ENCODE data around the gene SLC24A3. TPM values are rescaled to one million over a fixed set of nuclear protein-coding genes. Genes with fewer than 3 reads are reported as not detected.

SLC24A3 gene
- total RNA-seq, 1 experiment from 2014 or later = 0.14 TPM

DNA sequence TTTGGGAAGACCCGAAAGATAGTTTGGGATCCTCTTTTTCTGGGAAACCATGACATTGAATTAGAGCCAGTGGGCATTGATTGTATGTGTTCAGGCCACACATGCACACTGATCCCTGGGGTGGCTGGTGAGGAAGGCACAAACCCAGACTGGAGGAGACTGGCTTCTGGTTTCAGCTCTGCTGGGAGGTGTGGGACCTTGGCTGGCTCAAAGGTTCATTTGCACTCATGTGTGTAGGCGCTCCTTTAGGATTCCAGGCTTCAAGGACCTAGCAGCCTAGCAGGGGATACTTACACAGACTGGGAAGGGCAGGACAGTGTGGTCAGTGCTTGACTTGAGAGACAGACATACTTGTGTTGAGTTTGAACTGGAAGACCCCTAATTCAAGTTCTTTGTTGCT lies 552.8 kb downstream of the SLC24A3 start:
- H3K4me1 Mint-ChIP-seq (ENCODE audit: low read depth, unreplicated experiment) = peaks cover 65% of the 10 kb centered on the region

DNA sequence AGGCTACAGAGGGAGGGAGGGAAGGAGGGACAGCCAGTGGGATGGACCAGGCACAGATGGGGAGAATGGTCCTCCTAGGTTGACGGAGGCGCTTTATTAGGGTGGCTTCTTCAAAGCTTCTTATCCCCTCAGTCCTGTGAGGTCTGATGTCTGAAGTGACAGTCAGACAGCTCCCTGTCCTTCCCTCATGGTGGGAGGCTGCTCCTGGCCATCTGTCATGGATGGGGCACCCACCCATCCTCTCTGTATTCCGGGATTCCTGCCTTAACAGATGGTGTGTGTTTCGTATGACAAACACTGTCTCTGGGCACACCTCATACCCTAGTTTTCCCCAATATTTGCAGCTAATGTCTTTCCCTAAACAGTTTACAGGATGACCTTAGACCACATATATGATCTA lies 553.5 kb downstream of the SLC24A3 start:
- Mint-ChIP-seq H3K27me3 (ENCODE audit: insufficient read depth, unreplicated experiment) (no peaks in the 10 kb centered on the region), H3K4me3 (ENCODE audit: unreplicated experiment) (peak overlapping the region; percentile 69), H3K36me3 (ENCODE audit: insufficient read depth, unreplicated experiment) (peaks cover 20% of the 10 kb centered on the region), H3K27ac (ENCODE audit: unreplicated experiment) (peak overlapping the region; percentile 100), H3K4me1 (ENCODE audit: low read depth, unreplicated experiment) (peaks cover 64% of the 10 kb centered on the region), H3K9me3 (ENCODE audit: unreplicated experiment) (no peaks in the 10 kb centered on the region)
- no peaks in the 10 kb centered on the region for H3K27me3 ChIP-seq (replicated peaks; ENCODE audit: control insufficient read depth, insufficient read depth, low read length)
- no peak for DNase-seq
- BruUV-seq (replicated peaks) = no TSS peak
- H3K4me3 ChIP-seq (ENCODE audit: low read depth, low read length) = no peak overlapping the region
- POLR2A ChIA-PET = interaction anchor here (1.5 kb wide), 1 partner anchor 8 kb away, joined by 7 read pairs; the partner anchor contains the start of gene RIN2
- H3K36me3 ChIP-seq (ENCODE audit: control insufficient read depth, insufficient read depth, low read length) = no peaks in the 10 kb centered on the region; the same call in 1 of the 2 replicates
- intact Hi-C loops (cut with micrococcal nuclease; ENCODE audit: unreplicated experiment) = loop anchor here (2.0 kb wide), 1 partner anchor 51 kb away; no protein-coding TSS in a partner anchor
- CTCF ChIA-PET = interaction anchor here (1.5 kb wide), 1 partner anchor 36 kb away, joined by 4 read pairs; no protein-coding TSS in a partner anchor
- no peaks in the 10 kb centered on the region for H3K9me3 ChIP-seq
- TF ChIP-seq, protein P1, sequence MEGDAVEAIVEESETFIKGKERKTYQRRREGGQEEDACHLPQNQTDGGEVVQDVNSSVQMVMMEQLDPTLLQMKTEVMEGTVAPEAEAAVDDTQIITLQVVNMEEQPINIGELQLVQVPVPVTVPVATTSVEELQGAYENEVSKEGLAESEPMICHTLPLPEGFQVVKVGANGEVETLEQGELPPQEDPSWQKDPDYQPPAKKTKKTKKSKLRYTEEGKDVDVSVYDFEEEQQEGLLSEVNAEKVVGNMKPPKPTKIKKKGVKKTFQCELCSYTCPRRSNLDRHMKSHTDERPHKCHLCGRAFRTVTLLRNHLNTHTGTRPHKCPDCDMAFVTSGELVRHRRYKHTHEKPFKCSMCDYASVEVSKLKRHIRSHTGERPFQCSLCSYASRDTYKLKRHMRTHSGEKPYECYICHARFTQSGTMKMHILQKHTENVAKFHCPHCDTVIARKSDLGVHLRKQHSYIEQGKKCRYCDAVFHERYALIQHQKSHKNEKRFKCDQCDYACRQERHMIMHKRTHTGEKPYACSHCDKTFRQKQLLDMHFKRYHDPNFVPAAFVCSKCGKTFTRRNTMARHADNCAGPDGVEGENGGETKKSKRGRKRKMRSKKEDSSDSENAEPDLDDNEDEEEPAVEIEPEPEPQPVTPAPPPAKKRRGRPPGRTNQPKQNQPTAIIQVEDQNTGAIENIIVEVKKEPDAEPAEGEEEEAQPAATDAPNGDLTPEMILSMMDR (IDR thresholded peaks at IDR 0.05; ENCODE audit: insufficient read depth in 1 of 2, low read depth in 1 of 2, low read length in 1 of 2, severe bottlenecking in 1 of 2, unreplicated experiment in 1 of 2) = no peak
- H3K4me1 ChIP-seq = peaks cover 59% of the 10 kb centered on the region

More for the DNA sequence above, 552.8 kb downstream of the SLC24A3 start:
- DNase-seq = no peak
- Mint-ChIP-seq H3K9me3 (ENCODE audit: unreplicated experiment) (no peaks in the 10 kb centered on the region), H3K36me3 (ENCODE audit: insufficient read depth, unreplicated experiment) (peaks cover 15% of the 10 kb centered on the region), H3K4me3 (ENCODE audit: unreplicated experiment) (no peak overlapping the region), H3K27me3 (ENCODE audit: insufficient read depth, unreplicated experiment) (no peaks in the 10 kb centered on the region), H3K27ac (ENCODE audit: unreplicated experiment) (peak overlapping the region; percentile 100)
- H3K27me3 ChIP-seq (replicated peaks; ENCODE audit: control insufficient read depth, insufficient read depth, low read length) = no peaks in the 10 kb centered on the region
- TF ChIP-seq, protein P1 (IDR thresholded peaks at IDR 0.05; ENCODE audit: insufficient read depth in 1 of 2, low read depth in 1 of 2, low read length in 1 of 2, severe bottlenecking in 1 of 2, unreplicated experiment in 1 of 2) = no peak
- intact Hi-C loops (cut with micrococcal nuclease; ENCODE audit: unreplicated experiment) = no loop called here
- no peaks in the 10 kb centered on the region; the same call in 1 of the 2 replicates for H3K36me3 ChIP-seq (ENCODE audit: control insufficient read depth, insufficient read depth, low read length)
- BruUV-seq (replicated peaks) = no TSS peak
- ChIA-PET POLR2A (no interaction called here), CTCF (no interaction called here)
- no peak overlapping the region for H3K4me3 ChIP-seq (ENCODE audit: low read depth, low read length)
- H3K4me1 ChIP-seq = peaks cover 53% of the 10 kb centered on the region
- no peaks in the 10 kb centered on the region for H3K9me3 ChIP-seq

DNA sequence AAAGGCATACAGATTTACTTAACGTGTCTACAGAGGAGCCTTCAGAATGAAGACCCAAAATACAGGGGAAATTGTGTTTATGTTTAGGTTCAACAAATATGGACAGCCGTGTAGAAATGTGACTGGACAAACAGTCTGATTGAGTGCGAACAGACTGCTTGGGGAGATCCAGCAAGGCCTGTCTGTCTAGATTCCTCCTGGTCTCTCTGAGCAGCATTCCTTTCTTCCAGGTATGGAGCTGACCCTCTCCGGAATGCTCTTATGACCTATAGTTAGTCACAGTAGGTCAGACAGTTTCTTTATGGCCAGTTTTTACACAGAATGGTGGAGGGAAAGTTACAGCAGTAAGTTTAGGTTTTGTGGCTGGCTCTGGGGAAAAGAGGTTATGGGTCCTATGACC lies 554.6 kb downstream of the SLC24A3 start:
- H3K36me3 ChIP-seq (ENCODE audit: control insufficient read depth, insufficient read depth, low read length) = no peaks in the 10 kb centered on the region; the same call in 1 of the 2 replicates
- POLR2A ChIA-PET = interaction anchor here (1.5 kb wide), 1 partner anchor 9 kb away, joined by 7 read pairs; the partner anchor contains the start of gene RIN2
- DNase-seq = peak; percentile 89 to 92
- H3K4me3 Mint-ChIP-seq (ENCODE audit: unreplicated experiment) = peak overlapping the region; percentile 69
- peaks cover 20% of the 10 kb centered on the region for H3K36me3 Mint-ChIP-seq (ENCODE audit: insufficient read depth, unreplicated experiment)
- BruUV-seq (replicated peaks) = no TSS peak
- no peaks in the 10 kb centered on the region for H3K9me3 ChIP-seq
- H3K27ac Mint-ChIP-seq (ENCODE audit: unreplicated experiment) = peak overlapping the region; percentile 100
- no peaks in the 10 kb centered on the region for H3K27me3 Mint-ChIP-seq (ENCODE audit: insufficient read depth, unreplicated experiment)
- no peaks in the 10 kb centered on the region for H3K27me3 ChIP-seq (replicated peaks; ENCODE audit: control insufficient read depth, insufficient read depth, low read length)
- TF ChIP-seq, protein P1 (IDR thresholded peaks at IDR 0.05; ENCODE audit: insufficient read depth in 1 of 2, low read depth in 1 of 2, low read length in 1 of 2, severe bottlenecking in 1 of 2, unreplicated experiment in 1 of 2) = no peak
- peaks cover 70% of the 10 kb centered on the region for H3K4me1 Mint-ChIP-seq (ENCODE audit: low read depth, unreplicated experiment)
- H3K4me3 ChIP-seq (ENCODE audit: low read depth, low read length) = no peak overlapping the region
- H3K4me1 ChIP-seq = peaks cover 65% of the 10 kb centered on the region
- CTCF ChIA-PET = interaction anchor here (0.5 to 1.5 kb wide), 3 partner anchors 9 to 53 kb away, joined by 3 to 5 read pairs (median 4); no protein-coding TSS in a partner anchor
- no peaks in the 10 kb centered on the region for H3K9me3 Mint-ChIP-seq (ENCODE audit: unreplicated experiment)
- intact Hi-C loops (cut with micrococcal nuclease; ENCODE audit: unreplicated experiment) = loop anchor here (1.0 to 2.0 kb wide), 3 partner anchors 8 to 52 kb away; partner anchors contain the start of gene RIN2
